H1 (cell line): Measurements from ENCODE around the gene CCDC88A.

Experiments used
- BACH1 ChIP-seq: IDR thresholded peaks from 2 replicates; pipeline ENCODE4 v1.6.1; 2012; ENCODE audit warnings: low read length, improper control_type of control experiment
- EP300 ChIP-seq, 2 experiments: IDR thresholded peaks; 1 replicate in 1 of 2; 2 replicates in 1 of 2; pipeline ENCODE4 v1.6.1; 2011 to 2012; ENCODE audit warnings: low read depth in 2 of 2, low read length in 2 of 2, mild to moderate bottlenecking in 2 of 2, borderline replicate concordance in 1 of 2, inconsistent platforms in 1 of 2, moderate library complexity in 1 of 2
- EZH2 ChIP-seq: fragments of 200-600 bp; sonication (generic); IDR thresholded peaks from 2 replicates; pipeline ENCODE4 v1.7.1; 2012; ENCODE audit warnings: low read depth, mild to moderate bottlenecking, moderate library complexity, low read length, inconsistent platforms; ENCODE audit not compliant: severe bottlenecking
- JUN ChIP-seq: IDR thresholded peaks from 2 replicates; pipeline ENCODE4 v1.6.1; 2011; ENCODE audit warnings: low read depth, mild to moderate bottlenecking, improper control_type of control experiment, low read length
- KDM5A ChIP-seq: fragments of 200-600 bp; IDR thresholded peaks from 2 replicates; pipeline ENCODE4 v1.7.1; 2012; ENCODE audit warnings: mild to moderate bottlenecking, low read length, inconsistent platforms, mixed read lengths
- MAFK ChIP-seq: IDR thresholded peaks from 2 replicates; pipeline ENCODE4 v1.6.1; 2012; ENCODE audit warnings: low read depth, mild to moderate bottlenecking, improper control_type of control experiment, low read length
- POLR2A ChIP-seq, 2 experiments: IDR thresholded peaks; 1 replicate in 1 of 2; 2 replicates in 1 of 2; pipeline ENCODE4 v1.6.1; 2011; ENCODE audit warnings: low read depth in 2 of 2, low read length in 2 of 2, mild to moderate bottlenecking in 2 of 2; ENCODE audit errors: control extremely low read depth in 1 of 2
- RAD21 ChIP-seq, 2 experiments: IDR thresholded peaks in 1 of 2; conservative IDR thresholded peaks in 1 of 2; 2 replicates each; pipeline ENCODE4 v1.6.1; 2011; ENCODE audit warnings: low read depth in 2 of 2, low read length in 2 of 2, improper control_type of control experiment in 1 of 2, inconsistent platforms in 1 of 2, mild to moderate bottlenecking in 1 of 2, moderate library complexity in 1 of 2
- TCF12 ChIP-seq: IDR thresholded peaks from 2 replicates; pipeline ENCODE4 v1.6.1; 2011; ENCODE audit warnings: low read depth, mild to moderate bottlenecking, low read length
- TF ChIP-seq, protein P1 (sequence below), 3 experiments: IDR thresholded peaks; 1 replicate in 2 of 3; 2 replicates in 1 of 3; pipeline versions ENCODE4 v1.5.1 to v1.6.1; 2011; ENCODE audit warnings: low read length in 3 of 3, mild to moderate bottlenecking in 3 of 3, inconsistent platforms in 2 of 3, low read depth in 1 of 3, moderate library complexity in 1 of 3; ENCODE audit not compliant: insufficient read depth in 1 of 3; ENCODE audit errors: control extremely low read depth in 1 of 3

- TF ChIP-seq EP300 (IDR thresholded peaks at IDR 0.05; ENCODE audit: borderline replicate concordance in 1 of 2, low read depth in 2 of 2, low read length in 2 of 2) (no peak), TCF12 (no peak), RAD21 (IDR thresholded peaks at IDR 0.05 in 1 of 2, conservative IDR thresholded peaks at IDR 0.05 in 1 of 2; ENCODE audit: low read depth in 2 of 2, low read length in 2 of 2) (no peak), MAFK (no peak), POLR2A (IDR thresholded peaks at IDR 0.05; ENCODE audit: control extremely low read depth in 1 of 2, low read depth in 2 of 2, low read length in 2 of 2) (no peak), JUN (no peak), BACH1 (no peak), KDM5A (no peak), EZH2 (no peak)
- TF ChIP-seq, protein P1, sequence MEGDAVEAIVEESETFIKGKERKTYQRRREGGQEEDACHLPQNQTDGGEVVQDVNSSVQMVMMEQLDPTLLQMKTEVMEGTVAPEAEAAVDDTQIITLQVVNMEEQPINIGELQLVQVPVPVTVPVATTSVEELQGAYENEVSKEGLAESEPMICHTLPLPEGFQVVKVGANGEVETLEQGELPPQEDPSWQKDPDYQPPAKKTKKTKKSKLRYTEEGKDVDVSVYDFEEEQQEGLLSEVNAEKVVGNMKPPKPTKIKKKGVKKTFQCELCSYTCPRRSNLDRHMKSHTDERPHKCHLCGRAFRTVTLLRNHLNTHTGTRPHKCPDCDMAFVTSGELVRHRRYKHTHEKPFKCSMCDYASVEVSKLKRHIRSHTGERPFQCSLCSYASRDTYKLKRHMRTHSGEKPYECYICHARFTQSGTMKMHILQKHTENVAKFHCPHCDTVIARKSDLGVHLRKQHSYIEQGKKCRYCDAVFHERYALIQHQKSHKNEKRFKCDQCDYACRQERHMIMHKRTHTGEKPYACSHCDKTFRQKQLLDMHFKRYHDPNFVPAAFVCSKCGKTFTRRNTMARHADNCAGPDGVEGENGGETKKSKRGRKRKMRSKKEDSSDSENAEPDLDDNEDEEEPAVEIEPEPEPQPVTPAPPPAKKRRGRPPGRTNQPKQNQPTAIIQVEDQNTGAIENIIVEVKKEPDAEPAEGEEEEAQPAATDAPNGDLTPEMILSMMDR (IDR thresholded peaks at IDR 0.05; ENCODE audit: control extremely low read depth in 1 of 3, insufficient read depth in 1 of 3, low read depth in 1 of 3, low read length in 3 of 3), result no peak
Observed at GRCh38 chr2:55334728-55335127, 84.9 kb downstream of the CCDC88A start.
